Measurements from ENCODE around the gene GFY. TPM values are rescaled to one million over a fixed set of nuclear protein-coding genes. Genes with fewer than 3 reads are reported as not detected.
"Not testable (repeated sequence)": the region's sequence is repeated elsewhere in the genome, so short reads cannot be mapped to it uniquely, and the experiment has no call there.

Gene GFY
- total RNA-seq, 1 donor from 2014 or later = not detected

DNA sequence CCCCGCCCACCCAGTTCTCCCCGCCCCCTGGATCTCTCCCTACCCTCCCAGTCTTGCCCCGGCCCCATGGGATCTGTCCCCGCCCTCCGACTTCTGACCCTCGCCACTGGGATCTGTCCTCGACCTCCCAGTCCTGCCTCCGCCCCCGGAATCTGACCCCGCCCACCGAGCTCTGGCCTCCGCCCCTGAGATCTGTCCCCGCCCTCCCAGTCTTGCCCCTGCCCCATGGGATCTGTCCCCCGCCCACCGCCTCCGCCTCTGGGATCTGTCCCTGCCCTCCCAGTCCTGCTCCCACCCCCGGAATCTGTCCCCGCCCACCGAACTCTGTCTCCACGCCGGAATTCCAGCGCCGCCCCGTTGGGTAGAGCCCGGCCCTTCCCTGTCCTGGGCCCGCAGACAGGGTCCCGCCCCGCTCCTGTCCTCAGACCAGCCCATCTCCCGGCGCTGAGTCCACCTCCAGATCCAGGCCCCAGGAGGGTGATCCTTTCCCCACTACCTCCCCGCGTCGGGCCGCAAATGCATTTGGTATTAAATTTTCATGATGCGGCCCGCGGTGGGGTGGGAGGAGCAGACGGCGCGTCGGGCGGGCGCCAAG lies 17.7 kb downstream of the GFY start:
- DNase-seq (ENCODE audit: extremely low read depth, low read depth, low spot score) = no peak

GRCh38 chr19:49443366-49444099 lies 18.3 kb downstream of the GFY start:
- peak; percentile 62 for DNase-seq (ENCODE audit: extremely low read depth, low read depth, low spot score)

DNA sequence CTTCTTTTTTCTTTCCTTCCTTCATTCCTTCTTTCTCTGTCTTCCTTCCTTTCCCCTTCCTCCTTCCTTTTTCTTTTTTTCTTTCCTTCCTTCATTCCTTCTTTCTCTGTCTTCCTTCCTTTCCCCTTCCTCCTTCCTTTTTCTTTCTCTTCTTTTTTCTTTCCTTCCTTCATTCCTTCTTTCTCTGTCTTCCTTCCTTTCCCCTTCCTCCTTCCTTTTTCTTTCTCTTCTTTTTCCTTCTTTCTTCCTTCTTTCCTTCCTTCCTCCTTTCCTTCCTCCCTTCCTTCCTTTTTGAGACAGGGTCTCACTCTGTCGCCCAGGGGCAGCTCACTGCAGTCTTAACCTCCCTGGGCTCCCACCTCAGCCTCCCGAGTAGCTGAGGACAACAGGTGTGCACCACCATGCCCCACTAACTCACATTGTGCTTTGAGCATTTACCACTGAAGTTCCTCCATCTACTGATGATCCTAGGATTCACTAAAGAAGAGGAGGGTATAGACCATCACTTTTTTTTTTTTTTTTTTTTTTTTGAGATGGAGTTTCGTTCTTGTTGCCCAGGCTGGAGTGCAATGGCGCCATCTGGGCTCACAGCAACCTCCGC lies 19.0 kb downstream of the GFY start:
- not testable (repeated sequence) for DNase-seq (ENCODE audit: extremely low read depth, low read depth, low spot score)

DNA sequence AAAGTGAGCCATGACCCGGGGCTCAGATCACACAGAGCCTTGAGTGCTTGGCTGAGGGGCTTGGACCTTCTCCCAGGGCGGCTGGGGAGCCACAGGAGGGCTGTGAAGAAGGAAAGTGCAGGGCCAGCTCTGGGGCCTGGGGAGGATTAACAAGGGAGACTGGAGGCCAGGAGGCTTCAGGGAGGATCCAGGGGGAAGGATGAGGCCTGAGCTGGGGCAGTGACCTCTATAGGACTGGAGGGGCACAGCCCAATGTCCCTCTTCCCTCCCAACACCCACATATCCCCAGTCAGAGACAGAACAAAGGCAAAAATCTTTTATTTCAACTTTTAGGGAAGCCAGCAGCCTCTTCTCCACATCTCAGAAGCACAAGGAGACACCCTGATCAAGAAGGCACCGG lies 20.8 kb downstream of the GFY start:
- DNase-seq (ENCODE audit: extremely low read depth, low read depth, low spot score) = no peak

DNA sequence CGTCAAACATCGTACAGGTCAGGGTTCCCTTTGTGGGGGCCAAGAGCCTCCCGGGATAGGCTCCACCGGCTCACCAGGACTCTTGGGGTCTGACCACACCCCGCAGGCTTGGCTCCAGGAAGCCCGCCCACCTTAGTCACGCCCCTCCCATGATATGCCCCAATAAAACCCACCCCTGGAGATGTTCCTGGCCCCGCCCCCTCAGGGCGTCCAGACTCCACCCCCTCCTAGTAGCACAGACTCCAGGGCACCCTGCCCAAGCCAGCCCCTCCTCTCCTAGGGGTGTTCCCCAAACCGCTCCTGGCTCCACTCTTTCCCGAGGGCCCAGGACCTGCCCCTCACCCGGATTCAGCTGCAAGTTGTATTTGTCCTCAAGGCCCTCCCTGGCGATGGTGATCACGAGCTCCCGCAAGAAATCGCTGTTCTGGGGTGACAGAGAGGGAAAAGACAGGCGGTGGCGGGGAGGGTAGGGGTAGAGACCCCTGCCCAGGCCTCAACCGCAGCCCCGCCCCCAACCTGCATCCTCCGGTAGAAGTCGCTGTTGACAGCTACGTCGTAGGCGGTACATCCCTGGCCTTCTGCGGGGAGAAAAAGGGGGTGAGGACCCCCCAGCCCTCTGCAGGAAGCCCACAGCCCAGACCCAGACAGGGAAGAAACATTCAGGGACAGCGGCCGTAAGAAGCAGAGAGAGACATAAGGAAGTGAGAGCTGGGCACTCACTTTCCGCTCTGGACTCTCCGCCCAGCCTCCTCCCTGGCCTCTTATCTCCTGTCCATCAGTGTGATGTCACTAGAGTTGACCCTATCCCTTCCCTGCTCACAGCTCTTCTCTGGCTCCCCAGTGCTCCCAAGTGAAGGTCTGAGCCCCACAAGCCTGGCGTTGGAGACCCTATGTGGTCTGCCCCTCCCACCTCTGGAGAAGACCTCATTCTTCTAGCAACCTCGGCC lies 22.6 kb downstream of the GFY start:
- DNase-seq (ENCODE audit: extremely low read depth, low read depth, low spot score) = no peak

DNA sequence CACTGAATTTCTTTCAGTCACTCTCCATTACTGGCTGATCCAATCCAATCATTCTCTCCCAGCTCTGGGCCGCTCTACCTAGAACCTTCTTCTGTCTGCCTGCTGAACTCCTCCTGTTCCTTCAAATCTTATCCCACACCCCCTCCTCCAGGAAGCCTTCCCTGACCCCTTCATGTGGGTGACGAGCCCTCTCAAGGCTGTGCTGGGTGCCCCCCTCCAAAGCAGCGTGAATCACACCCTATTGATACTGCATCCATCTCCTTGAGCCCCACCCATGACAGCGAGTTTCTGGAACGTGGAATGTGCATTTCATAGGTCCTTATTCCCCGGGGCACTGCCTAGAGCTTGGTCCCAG lies 23.2 kb downstream of the GFY start:
- no peak for DNase-seq (ENCODE audit: extremely low read depth, low read depth, low spot score)

DNA sequence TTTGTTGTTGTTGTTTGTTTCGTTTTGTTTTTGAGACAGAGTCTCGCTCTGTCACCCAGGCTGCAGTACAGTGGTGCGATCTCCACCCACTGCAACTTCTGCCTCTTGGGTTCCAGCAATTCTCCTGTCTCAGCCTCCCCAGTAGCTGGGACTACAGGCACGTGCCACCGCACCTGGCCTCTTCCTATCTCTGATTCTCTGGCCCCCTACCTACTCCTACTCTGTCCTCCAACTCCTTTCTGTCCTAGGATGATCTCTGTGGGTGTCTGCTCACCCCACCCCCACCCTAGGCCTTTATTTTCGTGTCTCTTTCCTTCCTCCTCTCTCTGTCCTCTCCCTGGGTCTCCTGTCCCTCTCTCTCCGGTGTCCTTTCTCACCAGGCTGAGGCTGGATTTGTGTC lies 25.2 kb downstream of the GFY start:
- DNase-seq (ENCODE audit: extremely low read depth, low read depth, low spot score) = no peak

DNA sequence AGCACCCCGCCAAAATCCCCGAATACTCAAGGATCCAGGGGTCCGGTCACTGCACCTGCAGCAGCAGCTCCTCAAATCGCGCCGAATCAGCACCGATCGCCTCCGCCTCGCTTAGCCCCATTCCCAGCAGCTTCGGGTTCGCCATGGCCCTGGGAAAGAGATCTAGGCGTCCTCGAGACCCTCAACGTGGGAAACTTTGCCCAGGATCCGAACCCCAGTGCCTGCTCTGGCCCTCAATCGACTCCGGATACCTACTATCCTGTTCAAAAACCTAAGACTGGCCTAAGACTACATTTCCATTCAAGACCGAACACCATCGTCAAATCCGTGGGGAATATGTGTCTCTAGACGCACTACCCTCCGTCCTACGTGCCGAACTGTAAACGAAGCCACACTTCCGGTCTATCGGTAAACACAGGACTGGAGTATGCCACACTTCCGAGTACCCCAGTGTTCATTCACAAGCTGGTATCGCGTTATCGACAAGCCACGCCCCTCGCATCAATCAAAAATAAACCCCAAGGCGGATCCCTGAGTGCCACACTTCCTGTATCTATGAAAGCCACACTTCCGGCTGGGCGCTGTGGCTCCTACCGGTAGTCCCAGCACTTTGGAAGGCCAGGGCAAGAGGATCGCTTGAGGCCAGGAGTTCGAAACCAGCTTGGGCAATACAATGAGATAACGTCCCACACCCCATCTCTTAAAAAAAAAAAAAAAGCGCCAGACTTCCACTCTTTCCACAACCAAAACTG lies 26.4 kb downstream of the GFY start, which contains the start of gene PIH1D1:
TSS of gene PIH1D1 (minus strand) at position 385 of the 752 bp plus-strand sequence. CDS start at position 145, 240 bp downstream.
- DNase-seq (ENCODE audit: extremely low read depth, low read depth, low spot score) = peak; percentile 99

DNA sequence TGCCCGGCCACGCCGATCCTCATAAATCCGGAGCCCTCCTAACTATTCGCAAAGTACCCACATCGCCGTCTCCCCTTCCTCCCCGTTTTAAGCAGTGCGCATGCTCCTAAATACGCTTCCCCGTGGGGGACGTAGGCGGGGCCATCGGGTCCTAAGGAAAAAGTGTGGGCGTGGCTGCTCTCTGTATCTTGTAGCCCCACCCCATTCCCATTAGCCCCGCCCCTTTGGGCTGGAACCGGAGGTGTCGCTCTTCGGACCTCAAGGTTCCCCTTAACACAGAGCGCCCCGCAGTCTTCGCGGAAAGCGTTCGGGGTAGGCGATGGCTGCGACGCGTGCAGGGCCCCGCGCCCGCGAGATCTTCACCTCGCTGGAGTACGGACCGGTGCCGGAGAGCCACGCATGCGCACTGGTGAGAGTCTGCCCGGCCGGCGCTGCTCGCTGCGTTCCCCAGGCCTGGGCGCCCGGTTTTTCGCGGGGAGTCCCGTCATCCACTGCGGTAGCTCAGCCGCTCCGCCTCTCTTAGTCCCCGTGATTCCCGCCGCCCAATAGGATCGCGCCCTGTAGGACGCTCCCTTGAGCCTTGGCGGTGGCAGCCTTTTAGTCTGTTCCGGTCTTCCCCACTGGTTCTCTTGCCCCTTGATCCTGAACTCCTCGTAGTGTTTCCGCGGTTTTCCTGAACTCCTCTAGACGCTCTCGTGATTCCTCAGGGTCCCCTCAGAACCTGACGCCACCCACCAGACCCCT lies 28.0 kb downstream of the GFY start, which contains the start of gene ALDH16A1:
TSS of gene ALDH16A1 (plus strand) at position 213 of the 744 bp plus-strand sequence. CDS start at position 320, 107 bp downstream.
- DNase-seq (ENCODE audit: extremely low read depth, low read depth, low spot score) = peak; percentile 90

GRCh38 chr19:49453757-49454240 lies 28.6 kb downstream of the GFY start:
- DNase-seq (ENCODE audit: extremely low read depth, low read depth, low spot score) = no peak

DNA sequence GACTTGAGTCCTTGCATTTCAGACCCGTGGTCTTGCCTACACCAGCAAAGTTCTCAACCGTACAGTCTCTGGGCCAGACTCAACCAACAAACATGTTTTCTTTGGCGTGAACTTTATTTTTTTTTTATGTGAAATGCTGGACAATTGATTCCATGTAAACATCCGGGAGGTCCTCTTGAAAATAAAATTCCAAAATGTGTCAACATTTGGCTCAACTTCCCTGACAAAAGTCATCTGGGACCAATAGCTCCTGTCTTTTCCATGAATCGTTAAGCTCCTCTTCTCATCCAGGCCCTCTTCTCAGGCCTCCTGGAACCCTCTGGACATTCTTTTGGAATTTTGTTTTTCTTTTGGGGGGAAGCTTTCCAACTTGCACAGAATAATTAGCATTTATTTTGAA lies 30.6 kb downstream of the GFY start:
- DNase-seq (ENCODE audit: extremely low read depth, low read depth, low spot score) = no peak

DNA sequence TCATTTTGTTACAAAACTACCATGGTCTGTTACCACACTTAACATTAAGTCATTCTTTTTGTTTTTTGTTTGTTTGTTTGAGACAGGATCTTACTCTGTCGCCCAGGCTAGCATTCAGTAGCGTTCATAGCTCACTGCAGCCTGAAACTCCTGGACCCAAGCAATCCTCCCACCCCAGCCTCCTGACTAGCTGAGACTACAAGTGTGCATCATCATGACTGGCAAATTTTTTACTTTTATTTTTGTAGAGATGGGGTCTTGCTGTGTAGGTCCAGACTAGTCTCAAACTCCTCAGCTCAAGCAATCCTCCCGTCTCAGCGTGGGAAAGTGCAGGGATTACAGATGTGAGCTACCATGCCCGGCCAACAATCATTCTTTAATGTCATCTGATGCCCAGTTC lies 31.1 kb downstream of the GFY start:
- DNase-seq (ENCODE audit: extremely low read depth, low read depth, low spot score) = no peak

GRCh38 chr19:49458567-49458903 lies 33.3 kb downstream of the GFY start:
- DNase-seq (ENCODE audit: extremely low read depth, low read depth, low spot score) = no peak

- no peak for DNase-seq (ENCODE audit: extremely low read depth, low read depth, low spot score)
Observed at GRCh38 chr19:49459388-49459787, 34.2 kb downstream of the GFY start.

GRCh38 chr19:49461130-49461529 lies 35.9 kb downstream of the GFY start:
- not testable (repeated sequence) for DNase-seq (ENCODE audit: extremely low read depth, low read depth, low spot score)

DNA sequence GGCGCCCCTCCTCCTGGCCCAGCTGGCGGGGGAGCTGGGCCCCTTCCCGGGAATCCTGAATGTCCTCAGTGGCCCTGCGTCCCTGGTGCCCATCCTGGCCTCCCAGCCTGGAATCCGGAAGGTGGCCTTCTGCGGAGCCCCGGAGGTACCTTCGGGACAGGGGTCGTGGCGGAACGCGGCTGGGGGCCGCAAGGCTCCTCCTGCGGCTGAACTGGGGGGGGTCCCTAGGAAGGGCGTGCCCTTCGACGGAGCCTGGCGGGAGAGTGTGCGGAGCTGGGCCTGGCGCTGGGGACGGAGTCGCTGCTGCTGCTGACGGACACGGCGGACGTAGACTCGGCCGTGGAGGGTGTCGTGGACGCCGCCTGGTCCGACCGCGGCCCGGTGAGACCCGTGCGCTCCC lies 36.5 kb downstream of the GFY start:
- DNase-seq (ENCODE audit: extremely low read depth, low read depth, low spot score) = no peak

- no peak for DNase-seq (ENCODE audit: extremely low read depth, low read depth, low spot score)
Observed at GRCh38 chr19:49462492-49462891, 37.3 kb downstream of the GFY start.

- no peak for DNase-seq (ENCODE audit: extremely low read depth, low read depth, low spot score)
Observed at GRCh38 chr19:49463960-49464740, 39.0 kb downstream of the GFY start.

DNA sequence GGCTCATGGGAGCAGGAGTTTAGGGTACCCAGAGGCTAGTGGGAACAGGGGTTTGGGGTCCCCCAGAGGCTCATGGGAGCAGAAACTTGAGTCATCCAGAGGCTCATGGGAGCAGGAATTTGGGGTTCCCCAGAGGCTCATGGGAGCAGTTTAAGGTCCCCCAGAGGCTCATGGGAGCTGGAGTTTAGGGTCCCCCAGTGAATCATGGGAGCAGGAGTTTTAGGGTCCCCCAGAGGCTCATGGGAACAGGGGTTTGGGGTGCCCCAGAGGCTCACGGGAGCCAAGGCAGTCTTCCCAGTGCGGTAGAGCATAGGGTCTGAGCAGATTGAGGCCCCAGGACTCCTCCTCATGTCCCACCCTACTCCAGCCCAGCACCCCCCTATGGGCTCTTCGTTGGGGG lies 40.2 kb downstream of the GFY start:
- no peak for DNase-seq (ENCODE audit: extremely low read depth, low read depth, low spot score)

All from glomerular endothelial cell (primary cell).